Measurements from ENCODE around the gene TMEM170B.
A peak's percentile ranks its signal among the peaks of the same experiment; 100 is the strongest.

The TMEM170B gene

DNA sequence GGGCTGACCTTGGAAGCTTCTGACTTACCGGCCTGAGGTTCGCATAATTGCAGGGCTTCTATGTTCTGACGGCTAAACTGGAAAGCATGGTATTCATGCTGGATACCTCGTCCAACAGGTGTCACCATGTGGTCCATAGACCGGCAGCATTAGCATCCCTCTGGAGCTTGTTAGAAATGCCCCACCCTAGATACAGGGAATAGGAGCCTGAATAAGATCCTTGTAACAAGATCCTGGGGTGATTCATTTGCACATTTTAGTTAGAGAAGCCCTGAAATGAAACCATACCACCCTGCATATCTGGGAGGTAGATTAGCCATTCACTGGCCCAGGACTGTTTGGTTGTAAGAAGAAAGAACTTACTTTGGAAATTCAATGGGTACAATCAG is 77.7 kb downstream of the TMEM170B start:
- in situ Hi-C loops (cut with MboI; ENCODE audit: low sequenced_read_pairs, unreplicated experiment): no loop called here
- TF ChIP-seq, protein P1, sequence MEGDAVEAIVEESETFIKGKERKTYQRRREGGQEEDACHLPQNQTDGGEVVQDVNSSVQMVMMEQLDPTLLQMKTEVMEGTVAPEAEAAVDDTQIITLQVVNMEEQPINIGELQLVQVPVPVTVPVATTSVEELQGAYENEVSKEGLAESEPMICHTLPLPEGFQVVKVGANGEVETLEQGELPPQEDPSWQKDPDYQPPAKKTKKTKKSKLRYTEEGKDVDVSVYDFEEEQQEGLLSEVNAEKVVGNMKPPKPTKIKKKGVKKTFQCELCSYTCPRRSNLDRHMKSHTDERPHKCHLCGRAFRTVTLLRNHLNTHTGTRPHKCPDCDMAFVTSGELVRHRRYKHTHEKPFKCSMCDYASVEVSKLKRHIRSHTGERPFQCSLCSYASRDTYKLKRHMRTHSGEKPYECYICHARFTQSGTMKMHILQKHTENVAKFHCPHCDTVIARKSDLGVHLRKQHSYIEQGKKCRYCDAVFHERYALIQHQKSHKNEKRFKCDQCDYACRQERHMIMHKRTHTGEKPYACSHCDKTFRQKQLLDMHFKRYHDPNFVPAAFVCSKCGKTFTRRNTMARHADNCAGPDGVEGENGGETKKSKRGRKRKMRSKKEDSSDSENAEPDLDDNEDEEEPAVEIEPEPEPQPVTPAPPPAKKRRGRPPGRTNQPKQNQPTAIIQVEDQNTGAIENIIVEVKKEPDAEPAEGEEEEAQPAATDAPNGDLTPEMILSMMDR (IDR thresholded peaks at IDR 0.05; ENCODE audit: borderline replicate concordance, control extremely low read depth, extremely low read depth, insufficient read depth, missing control alignments): no peak
- no peak for DNase-seq (ENCODE audit: low spot score)

DNA sequence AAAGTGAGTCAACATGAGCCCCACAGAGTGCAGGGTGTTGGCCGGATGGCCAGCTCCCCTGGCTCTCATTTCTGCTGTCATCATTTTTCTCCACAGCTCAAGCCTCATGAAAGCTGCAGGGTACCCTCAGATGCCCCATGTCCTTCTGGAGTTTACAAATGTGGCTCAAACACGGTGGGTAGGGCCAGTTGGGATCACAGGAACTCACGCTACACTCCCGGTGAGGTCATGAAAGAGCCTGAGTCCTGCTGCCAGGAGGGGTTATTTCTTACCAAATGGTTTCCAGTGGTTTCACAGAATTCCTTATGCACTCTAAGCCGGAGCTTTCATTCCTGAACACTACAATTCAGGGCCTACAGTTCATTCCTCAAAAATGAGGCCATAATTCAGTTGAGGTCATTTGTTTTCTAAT is 78.7 kb downstream of the TMEM170B start:
- in situ Hi-C loops (cut with MboI; ENCODE audit: low sequenced_read_pairs, unreplicated experiment): no loop called here
- no peak for DNase-seq (ENCODE audit: low spot score)
- TF ChIP-seq, protein P1 (IDR thresholded peaks at IDR 0.05; ENCODE audit: borderline replicate concordance, control extremely low read depth, extremely low read depth, insufficient read depth, missing control alignments): no peak

DNA sequence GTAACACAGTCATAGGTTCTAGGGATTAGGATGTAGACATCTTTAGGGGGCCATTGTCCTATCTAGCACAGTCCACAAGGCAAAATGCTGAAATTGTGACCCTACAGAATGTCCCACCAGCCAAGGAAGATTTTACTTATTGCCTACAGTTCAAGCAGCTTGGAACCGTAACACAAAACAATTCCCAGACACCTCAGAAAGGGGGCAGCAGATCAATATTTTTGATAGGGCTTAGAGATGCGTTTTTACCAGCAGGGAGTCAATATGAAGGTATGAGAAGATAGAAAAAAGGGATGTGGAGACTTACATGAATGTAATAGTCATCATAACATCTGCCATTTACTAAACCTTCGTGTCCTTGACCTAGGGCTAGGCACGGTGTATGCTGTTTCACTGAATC is 81.0 kb downstream of the TMEM170B start:
- TF ChIP-seq, protein P1 (IDR thresholded peaks at IDR 0.05; ENCODE audit: borderline replicate concordance, control extremely low read depth, extremely low read depth, insufficient read depth, missing control alignments): peak; percentile 18
- in situ Hi-C loops (cut with MboI; ENCODE audit: low sequenced_read_pairs, unreplicated experiment): no loop called here
- peak; percentile 32 for DNase-seq (ENCODE audit: low spot score)

DNA sequence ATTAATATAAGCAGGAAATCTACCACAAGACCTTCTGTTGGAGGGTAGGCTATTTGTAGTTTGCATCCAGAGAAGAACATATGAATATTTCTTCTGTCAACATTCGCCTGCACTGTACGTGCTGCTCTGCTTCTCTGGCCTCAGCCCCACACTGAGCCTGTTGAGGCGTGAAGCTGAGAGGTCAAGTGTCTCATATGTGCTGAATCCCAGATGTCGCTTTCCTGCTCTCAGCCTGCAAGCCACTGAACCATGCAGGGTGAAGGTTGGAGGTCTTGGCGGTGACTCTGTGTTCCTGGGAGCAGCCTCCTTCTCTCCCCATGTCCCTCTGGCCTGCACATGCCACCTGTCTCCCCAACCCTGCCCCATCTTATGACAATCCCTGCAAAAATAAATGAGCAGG is 83.6 kb downstream of the TMEM170B start:
- DNase-seq (ENCODE audit: low spot score): no peak
- in situ Hi-C loops (cut with MboI; ENCODE audit: low sequenced_read_pairs, unreplicated experiment): no loop called here
- TF ChIP-seq, protein P1 (IDR thresholded peaks at IDR 0.05; ENCODE audit: borderline replicate concordance, control extremely low read depth, extremely low read depth, insufficient read depth, missing control alignments): no peak

DNA sequence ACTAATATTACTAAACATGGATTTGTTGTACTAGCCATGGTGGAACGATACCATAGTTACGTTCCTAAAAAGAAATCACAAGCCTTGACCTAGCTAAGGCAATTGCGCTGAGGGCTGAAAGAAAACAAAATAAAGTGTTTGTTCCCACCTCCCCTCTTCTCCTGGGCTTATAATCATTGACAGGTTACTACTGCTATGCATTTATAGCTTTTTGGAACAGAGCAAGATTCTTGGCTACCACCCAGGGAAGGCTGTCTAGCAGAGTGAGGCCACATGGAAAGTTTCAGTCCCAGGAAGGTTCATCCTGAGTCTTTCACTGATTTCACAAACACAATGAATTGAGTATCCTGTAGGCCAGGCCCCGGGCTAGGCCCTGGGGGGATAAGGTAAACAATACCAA is 84.6 kb downstream of the TMEM170B start:
- TF ChIP-seq, protein P1 (IDR thresholded peaks at IDR 0.05; ENCODE audit: borderline replicate concordance, control extremely low read depth, extremely low read depth, insufficient read depth, missing control alignments): no peak
- DNase-seq (ENCODE audit: low spot score): no peak
- in situ Hi-C loops (cut with MboI; ENCODE audit: low sequenced_read_pairs, unreplicated experiment): no loop called here

DNA sequence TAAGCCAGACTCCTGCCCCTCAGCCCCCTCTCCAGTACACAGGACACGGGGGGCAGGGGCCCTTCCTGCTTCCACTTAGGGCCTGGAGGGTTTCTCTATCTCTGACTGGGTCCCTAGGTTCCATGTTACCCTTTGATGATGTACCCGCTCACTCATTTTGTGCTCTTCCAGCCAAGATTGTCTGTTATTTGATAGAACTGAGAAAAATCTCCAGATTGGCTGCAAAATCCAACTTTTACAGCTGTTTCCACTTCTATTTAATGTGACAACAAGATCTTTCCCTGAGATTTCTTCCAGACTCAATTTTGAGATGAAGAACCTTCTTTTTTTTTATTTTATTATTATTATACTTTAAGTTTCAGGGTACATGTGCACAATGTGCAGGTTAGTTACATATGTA is 85.7 kb downstream of the TMEM170B start:
- TF ChIP-seq, protein P1 (IDR thresholded peaks at IDR 0.05; ENCODE audit: borderline replicate concordance, control extremely low read depth, extremely low read depth, insufficient read depth, missing control alignments): no peak
- DNase-seq (ENCODE audit: low spot score): no peak
- in situ Hi-C loops (cut with MboI; ENCODE audit: low sequenced_read_pairs, unreplicated experiment): no loop called here

DNA sequence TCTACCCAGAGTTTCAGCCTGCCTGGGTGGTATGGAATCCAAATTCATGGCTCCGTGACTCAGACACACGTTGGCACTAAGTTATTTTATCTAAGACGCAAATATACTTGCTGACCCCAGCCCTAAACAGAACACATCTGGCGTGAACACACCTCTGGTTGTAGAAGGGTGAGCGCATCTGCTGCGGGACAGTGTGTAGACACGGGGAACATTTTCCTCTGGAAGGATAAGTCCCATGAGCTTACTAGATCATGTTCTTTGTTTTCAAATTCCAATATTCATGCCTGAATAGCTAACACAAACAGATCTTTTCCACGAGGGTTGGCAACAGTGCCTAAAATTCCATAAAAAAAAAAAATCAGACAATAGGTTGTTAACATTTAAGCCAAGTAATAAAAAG is 87.8 kb downstream of the TMEM170B start:
- no peak for DNase-seq (ENCODE audit: low spot score)
- TF ChIP-seq, protein P1 (IDR thresholded peaks at IDR 0.05; ENCODE audit: borderline replicate concordance, control extremely low read depth, extremely low read depth, insufficient read depth, missing control alignments): no peak
- in situ Hi-C loops (cut with MboI; ENCODE audit: low sequenced_read_pairs, unreplicated experiment): no loop called here
